Ramos (cell line): ENCODE results near the gene DGKD.

ENCODE experiments used
- in situ Hi-C: fragments of 300-500 bp; cut with MboI; formaldehyde crosslinking; loops from one replicate; pipeline ENCODE4 v1.14.3; 2022; ENCODE audit warnings: low sequenced_read_pairs; ENCODE audit not compliant: unreplicated experiment

Gene DGKD

GRCh38 chr2:233468741-233469110 lies 114.4 kb downstream of the DGKD start:
- in situ Hi-C loops, result no loop called here

GRCh38 chr2:233469261-233470010 lies 115.1 kb downstream of the DGKD start:
- in situ Hi-C loops, result no loop called here

GRCh38 chr2:233470011-233470687 lies 115.9 kb downstream of the DGKD start:
- in situ Hi-C loops, result no loop called here

- in situ Hi-C loops, result no loop called here
Observed at GRCh38 chr2:233470839-233471238, 116.5 kb downstream of the DGKD start.

- in situ Hi-C loops, result no loop called here
Observed at GRCh38 chr2:233471291-233472035, 117.2 kb downstream of the DGKD start.

GRCh38 chr2:233473386-233473791 lies 119.1 kb downstream of the DGKD start:
- in situ Hi-C loops, result no loop called here

GRCh38 chr2:233473878-233474277 lies 119.6 kb downstream of the DGKD start:
- in situ Hi-C loops, result no loop called here

GRCh38 chr2:233474308-233475160 lies 120.2 kb downstream of the DGKD start:
- in situ Hi-C loops, result no loop called here

- in situ Hi-C loops, result no loop called here
Observed at GRCh38 chr2:233476063-233476410, 121.7 kb downstream of the DGKD start.

- in situ Hi-C loops, result no loop called here
Observed at GRCh38 chr2:233476651-233477547, 122.6 kb downstream of the DGKD start.

- in situ Hi-C loops, result no loop called here
Observed at GRCh38 chr2:233477548-233478433, 123.5 kb downstream of the DGKD start.

- in situ Hi-C loops, result no loop called here
Observed at GRCh38 chr2:233479616-233480489, 125.6 kb downstream of the DGKD start.

GRCh38 chr2:233480490-233481202 lies 126.4 kb downstream of the DGKD start:
- in situ Hi-C loops, result no loop called here

- in situ Hi-C loops, result no loop called here
Observed at GRCh38 chr2:233481368-233482142, 127.3 kb downstream of the DGKD start.

- in situ Hi-C loops, result no loop called here
Observed at GRCh38 chr2:233482616-233483015, 128.3 kb downstream of the DGKD start.

- in situ Hi-C loops, result no loop called here
Observed at GRCh38 chr2:233485726-233486125, 131.4 kb downstream of the DGKD start.
